ENCODE data around the gene ZNF750.
"Not testable (repeated sequence)": the region's sequence is repeated elsewhere in the genome, so short reads cannot be mapped to it uniquely, and the experiment has no call there.

ZNF750 gene

GRCh38 chr17:82786427-82786826, 53.4 kb downstream of the ZNF750 start:
- Histone ChIP-seq H3K4me2 (ENCODE audit: low read depth, low read length, poor library complexity, severe bottlenecking) (no peak overlapping the region), H3K27me3 (ENCODE audit: low read length) (no peaks in the 10 kb centered on the region), H3K9ac (ENCODE audit: low read length) (no peak overlapping the region), H3K36me3 (ENCODE audit: low read length) (no peaks in the 10 kb centered on the region), H3K9me3 (ENCODE audit: insufficient read depth, low read length) (no peaks in the 10 kb centered on the region), H3K79me2 (ENCODE audit: insufficient read depth, low read length) (no peaks in the 10 kb centered on the region; the same call in 1 of the 2 replicates), H2AFZ (ENCODE audit: low read depth, low read length, severe bottlenecking) (no peak overlapping the region), H4K20me1 (ENCODE audit: low read depth, low read length) (no peaks in the 10 kb centered on the region), H3K4me3 (ENCODE audit: insufficient read depth, low read length, poor library complexity, severe bottlenecking) (no peak overlapping the region), H3K9me2 (replicated peaks; ENCODE audit: insufficient read depth, low read length) (no peaks in the 10 kb centered on the region), H3K27ac (ENCODE audit: low read depth, low read length) (no peak overlapping the region), H3F3A (ENCODE audit: insufficient read depth) (no peaks in the 10 kb centered on the region)
- TF ChIP-seq, protein P1, sequence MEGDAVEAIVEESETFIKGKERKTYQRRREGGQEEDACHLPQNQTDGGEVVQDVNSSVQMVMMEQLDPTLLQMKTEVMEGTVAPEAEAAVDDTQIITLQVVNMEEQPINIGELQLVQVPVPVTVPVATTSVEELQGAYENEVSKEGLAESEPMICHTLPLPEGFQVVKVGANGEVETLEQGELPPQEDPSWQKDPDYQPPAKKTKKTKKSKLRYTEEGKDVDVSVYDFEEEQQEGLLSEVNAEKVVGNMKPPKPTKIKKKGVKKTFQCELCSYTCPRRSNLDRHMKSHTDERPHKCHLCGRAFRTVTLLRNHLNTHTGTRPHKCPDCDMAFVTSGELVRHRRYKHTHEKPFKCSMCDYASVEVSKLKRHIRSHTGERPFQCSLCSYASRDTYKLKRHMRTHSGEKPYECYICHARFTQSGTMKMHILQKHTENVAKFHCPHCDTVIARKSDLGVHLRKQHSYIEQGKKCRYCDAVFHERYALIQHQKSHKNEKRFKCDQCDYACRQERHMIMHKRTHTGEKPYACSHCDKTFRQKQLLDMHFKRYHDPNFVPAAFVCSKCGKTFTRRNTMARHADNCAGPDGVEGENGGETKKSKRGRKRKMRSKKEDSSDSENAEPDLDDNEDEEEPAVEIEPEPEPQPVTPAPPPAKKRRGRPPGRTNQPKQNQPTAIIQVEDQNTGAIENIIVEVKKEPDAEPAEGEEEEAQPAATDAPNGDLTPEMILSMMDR (IDR thresholded peaks at IDR 0.05; ENCODE audit: insufficient read depth, low read length, poor library complexity, severe bottlenecking): no peak
- no peak for TF ChIP-seq EZH2phosphoT487 (conservative IDR thresholded peaks at IDR 0.05; ENCODE audit: low read length)

DNA sequence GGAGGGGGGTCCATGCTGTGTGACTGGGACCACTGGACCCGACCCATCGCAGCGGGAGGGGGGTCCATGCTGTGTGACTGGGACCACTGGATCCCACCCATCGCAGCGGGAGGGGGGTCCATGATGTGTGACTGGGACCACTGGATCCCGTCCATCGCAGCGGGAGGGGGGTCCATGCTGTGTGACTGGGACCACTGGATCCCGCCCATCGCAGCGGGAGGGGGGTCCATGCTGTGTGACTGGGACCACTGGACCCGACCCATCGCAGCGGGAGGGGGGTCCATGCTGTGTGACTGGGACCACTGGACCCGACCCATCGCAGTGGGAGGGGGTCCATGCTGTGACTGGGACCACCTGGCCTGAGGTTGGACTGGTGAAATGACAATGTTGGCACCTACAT, 54.2 kb downstream of the ZNF750 start:
- H3K79me2 ChIP-seq (ENCODE audit: insufficient read depth, low read length); H3K27me3 ChIP-seq (ENCODE audit: low read length); H3K9me3 ChIP-seq (ENCODE audit: insufficient read depth, low read length); H3K9ac ChIP-seq (ENCODE audit: low read length); H2AFZ ChIP-seq (ENCODE audit: low read depth, low read length, severe bottlenecking); H3K9me2 ChIP-seq (replicated peaks; ENCODE audit: insufficient read depth, low read length); H3K4me3 ChIP-seq (ENCODE audit: insufficient read depth, low read length, poor library complexity, severe bottlenecking); H3K4me2 ChIP-seq (ENCODE audit: low read depth, low read length, poor library complexity, severe bottlenecking); H3K27ac ChIP-seq (ENCODE audit: low read depth, low read length); H4K20me1 ChIP-seq (ENCODE audit: low read depth, low read length); H3F3A ChIP-seq (ENCODE audit: insufficient read depth); H3K36me3 ChIP-seq (ENCODE audit: low read length): not testable (repeated sequence)

DNA sequence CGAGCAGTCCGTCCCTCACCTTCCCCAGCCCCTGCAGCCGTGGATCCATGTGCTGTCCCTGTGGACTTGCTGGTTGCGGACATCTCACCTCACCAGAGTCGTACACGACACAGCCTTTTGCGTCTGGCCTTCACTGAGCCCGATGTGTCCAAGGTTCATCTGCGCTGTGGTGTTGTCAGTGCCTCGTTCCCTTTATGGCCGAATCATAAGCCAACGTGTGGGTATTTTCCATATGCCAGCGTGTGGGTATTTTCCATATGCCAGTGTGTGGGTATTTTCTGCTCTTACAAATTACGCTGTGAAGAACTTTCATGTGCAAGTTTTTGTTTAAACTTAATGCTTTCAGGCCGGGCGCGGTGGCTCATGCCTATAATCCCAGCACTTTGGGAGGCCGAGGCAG, 56.3 kb downstream of the ZNF750 start:
- H3F3A ChIP-seq (ENCODE audit: insufficient read depth): no peaks in the 10 kb centered on the region
- H3K9me2 ChIP-seq (replicated peaks; ENCODE audit: insufficient read depth, low read length): no peaks in the 10 kb centered on the region
- no peaks in the 10 kb centered on the region for H3K36me3 ChIP-seq (ENCODE audit: low read length)
- no peaks in the 10 kb centered on the region for H3K79me2 ChIP-seq (ENCODE audit: insufficient read depth, low read length)
- no peaks in the 10 kb centered on the region for H3K9me3 ChIP-seq (ENCODE audit: insufficient read depth, low read length)
- no peak overlapping the region for H2AFZ ChIP-seq (ENCODE audit: low read depth, low read length, severe bottlenecking)
- H3K4me3 ChIP-seq (ENCODE audit: insufficient read depth, low read length, poor library complexity, severe bottlenecking): no peak overlapping the region
- no peak overlapping the region for H3K4me2 ChIP-seq (ENCODE audit: low read depth, low read length, poor library complexity, severe bottlenecking)
- H3K27me3 ChIP-seq (ENCODE audit: low read length): no peaks in the 10 kb centered on the region
- no peak overlapping the region for H3K9ac ChIP-seq (ENCODE audit: low read length)
- no peaks in the 10 kb centered on the region for H4K20me1 ChIP-seq (ENCODE audit: low read depth, low read length)
- TF ChIP-seq EZH2phosphoT487 (conservative IDR thresholded peaks at IDR 0.05; ENCODE audit: low read length): no peak
- TF ChIP-seq, protein P1 (IDR thresholded peaks at IDR 0.05; ENCODE audit: insufficient read depth, low read length, poor library complexity, severe bottlenecking): no peak
- H3K27ac ChIP-seq (ENCODE audit: low read depth, low read length): no peak overlapping the region

DNA sequence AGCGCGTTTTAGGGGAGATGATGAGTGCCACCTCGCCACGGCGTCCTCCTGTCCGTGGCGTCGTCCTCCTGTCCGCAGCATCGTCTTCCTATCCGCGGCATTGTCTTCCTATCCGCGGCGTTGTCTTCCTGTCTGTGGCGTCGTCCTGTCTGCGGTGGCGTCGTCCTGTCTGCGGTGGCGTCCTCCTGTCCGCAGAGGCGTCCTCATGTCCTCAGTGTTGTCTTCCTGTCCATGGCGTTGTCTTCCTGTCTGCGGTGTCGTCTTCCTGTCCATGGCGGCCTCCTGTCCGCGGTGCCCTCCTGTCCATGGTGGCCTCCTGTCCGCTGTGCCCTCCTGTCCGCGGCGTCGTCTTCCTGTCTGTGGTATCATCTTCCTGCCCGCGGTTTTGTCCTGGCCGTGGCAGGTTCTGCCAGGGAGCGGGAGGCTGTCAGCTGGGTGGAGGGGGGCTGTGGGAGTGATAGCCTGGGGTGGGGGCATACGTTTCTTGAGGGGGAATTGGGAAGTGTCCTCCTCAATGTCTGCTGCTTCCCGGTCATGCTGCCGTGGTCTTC, 57.1 kb downstream of the ZNF750 start:
- H3F3A ChIP-seq (ENCODE audit: insufficient read depth): no peaks in the 10 kb centered on the region
- H3K79me2 ChIP-seq (ENCODE audit: insufficient read depth, low read length): no peaks in the 10 kb centered on the region
- H3K27me3 ChIP-seq (ENCODE audit: low read length): no peaks in the 10 kb centered on the region
- TF ChIP-seq, protein P1 (IDR thresholded peaks at IDR 0.05; ENCODE audit: insufficient read depth, low read length, poor library complexity, severe bottlenecking): no peak
- no peak overlapping the region for H3K27ac ChIP-seq (ENCODE audit: low read depth, low read length)
- H3K4me3 ChIP-seq (ENCODE audit: insufficient read depth, low read length, poor library complexity, severe bottlenecking): no peak overlapping the region
- no peak overlapping the region for H2AFZ ChIP-seq (ENCODE audit: low read depth, low read length, severe bottlenecking)
- H3K9ac ChIP-seq (ENCODE audit: low read length): no peak overlapping the region
- no peaks in the 10 kb centered on the region for H3K9me3 ChIP-seq (ENCODE audit: insufficient read depth, low read length)
- H4K20me1 ChIP-seq (ENCODE audit: low read depth, low read length): no peaks in the 10 kb centered on the region
- H3K36me3 ChIP-seq (ENCODE audit: low read length): no peaks in the 10 kb centered on the region
- no peak overlapping the region for H3K4me2 ChIP-seq (ENCODE audit: low read depth, low read length, poor library complexity, severe bottlenecking)
- H3K9me2 ChIP-seq (replicated peaks; ENCODE audit: insufficient read depth, low read length): no peaks in the 10 kb centered on the region

Data from SU-DHL-6 (cell line).